Measurements from ENCODE around the gene PIP4P1. TPM values are rescaled to one million over a fixed set of nuclear protein-coding genes. Genes with fewer than 3 reads are reported as not detected.
A peak's percentile ranks its signal among the peaks of the same experiment; 100 is the strongest.

Gene PIP4P1
- total and polyA plus RNA-seq, 9 of the 15 experiments (the other 6 are each of a cell fraction or from before 2014, with no cell fraction given), result 5.3 to 20.9 (median 10.7) TPM

DNA sequence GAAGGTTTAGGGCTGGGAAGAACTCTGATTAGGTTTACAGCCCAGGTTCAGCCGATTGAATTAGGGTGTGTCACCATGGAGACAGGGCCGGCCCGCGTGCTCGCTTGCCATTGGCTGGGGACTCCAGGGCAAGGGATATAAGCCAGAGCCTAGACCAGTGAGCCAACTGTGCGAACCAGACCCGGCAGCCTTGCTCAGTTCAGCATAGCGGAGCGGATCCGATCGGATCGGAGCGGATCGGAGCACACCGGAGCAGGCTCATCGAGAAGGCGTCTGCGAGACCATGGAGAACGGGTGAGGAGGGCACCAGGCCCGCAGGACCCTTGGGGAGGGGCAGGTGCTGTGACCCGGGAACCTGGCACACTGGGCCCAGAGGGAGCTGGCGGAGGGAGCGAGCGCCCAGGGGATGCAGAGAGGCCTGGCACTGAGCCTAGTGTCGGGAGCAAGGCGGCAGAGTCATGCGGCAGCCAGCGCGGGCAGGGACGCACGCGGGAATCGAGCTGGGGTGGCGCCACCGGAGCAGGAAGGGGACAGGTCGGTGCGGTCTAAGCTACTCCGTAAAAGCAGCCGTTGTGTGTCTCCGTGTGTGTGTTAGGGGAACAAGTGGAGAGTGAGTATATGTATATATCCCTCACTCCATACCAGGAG is 8.1 kb upstream of the PIP4P1 start, which contains the start of gene PNP:
Gene PNP (plus strand): TSS at position 165 of the 648 bp plus-strand sequence. CDS start 119 bp downstream, at position 284.
- in situ Hi-C loops (cut with MboI) (no loop called here), intact Hi-C loops (cut with micrococcal nuclease) (no loop called here)
- POLR2A ChIA-PET, result interaction anchor here (0.6 to 5.0 kb wide), 20 partner anchors 7 to 144 kb away, joined by 3 to 36 read pairs (median 4); partner anchors contain the start of genes APEX1, OSGEP, PARP2 and PIP4P1
- Histone ChIP-seq H3K9me1 (ENCODE audit: control insufficient read depth, insufficient read depth, low read length) (no peaks in the 10 kb centered on the region), H3K9me3 (replicated peaks; ENCODE audit: control insufficient read depth, insufficient read depth, low read depth, low read length) (no peaks in the 10 kb centered on the region), H2AFZ (ENCODE audit: low read depth, low read length) (peak within 1 kb of the TSS; percentile 83), H3K4me1 (replicated peaks in 1 of 2; ENCODE audit: control insufficient read depth in 2 of 2, insufficient read depth in 2 of 2, low read length in 2 of 2) (peaks cover 5 to 15% of the 10 kb centered on the region in 2 experiments; a peak in 3 of 5 replicates), H3K27ac (ENCODE audit: extremely low read depth, low read depth, low read length) (peak within 1 kb of the TSS; percentile 76), H4K20me1 (replicated peaks; ENCODE audit: control insufficient read depth, insufficient read depth, low read length) (peaks cover 6% of the 10 kb centered on the region; the same call in 1 of the 2 replicates), H3K36me3 (ENCODE audit: control insufficient read depth, insufficient read depth, low read length) (peaks cover 34% of the 10 kb centered on the region), H3K4me3 (peak within 1 kb of the TSS; percentile 82), H3K4me2 (ENCODE audit: insufficient read depth, low read length) (peak within 1 kb of the TSS; percentile 91), H3K9ac (ENCODE audit: insufficient read depth in 1 of 2, low read depth in 2 of 2, low read length in 2 of 2) (peak within 1 kb of the TSS; percentile 93 to 99), H3K27me3 (ENCODE audit: control insufficient read depth in 2 of 2, insufficient read depth in 2 of 2, low read length in 2 of 2) (no peaks in the 10 kb centered on the region), H3K79me2 (ENCODE audit: control insufficient read depth, insufficient read depth, low read length) (peaks cover 46% of the 10 kb centered on the region)
- CTCF ChIA-PET (ENCODE audit: low intra/inter-chr PET ratio), result no interaction called here
- peak; percentile 97 for ATAC-seq
- FAIRE-seq, result peak; percentile 97
- under 1% methylated on average over 14 of the region's 40 CpGs for WGBS (ENCODE audit: insufficient coverage, low coverage, missing lambda C conversion rate)
- BruUV-seq (replicated peaks), result TSS peak; percentile 49
- peak; percentile 90 to 96 (median 91) for DNase-seq (ENCODE audit: extremely low read depth in 1 of 4, low spot score in 3 of 4)
- TF ChIP-seq, protein P1, sequence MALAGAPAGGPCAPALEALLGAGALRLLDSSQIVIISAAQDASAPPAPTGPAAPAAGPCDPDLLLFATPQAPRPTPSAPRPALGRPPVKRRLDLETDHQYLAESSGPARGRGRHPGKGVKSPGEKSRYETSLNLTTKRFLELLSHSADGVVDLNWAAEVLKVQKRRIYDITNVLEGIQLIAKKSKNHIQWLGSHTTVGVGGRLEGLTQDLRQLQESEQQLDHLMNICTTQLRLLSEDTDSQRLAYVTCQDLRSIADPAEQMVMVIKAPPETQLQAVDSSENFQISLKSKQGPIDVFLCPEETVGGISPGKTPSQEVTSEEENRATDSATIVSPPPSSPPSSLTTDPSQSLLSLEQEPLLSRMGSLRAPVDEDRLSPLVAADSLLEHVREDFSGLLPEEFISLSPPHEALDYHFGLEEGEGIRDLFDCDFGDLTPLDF (CRISPR knock-in tag; IDR thresholded peaks at IDR 0.05), result peak; percentile 84
- TF ChIP-seq, protein P2, sequence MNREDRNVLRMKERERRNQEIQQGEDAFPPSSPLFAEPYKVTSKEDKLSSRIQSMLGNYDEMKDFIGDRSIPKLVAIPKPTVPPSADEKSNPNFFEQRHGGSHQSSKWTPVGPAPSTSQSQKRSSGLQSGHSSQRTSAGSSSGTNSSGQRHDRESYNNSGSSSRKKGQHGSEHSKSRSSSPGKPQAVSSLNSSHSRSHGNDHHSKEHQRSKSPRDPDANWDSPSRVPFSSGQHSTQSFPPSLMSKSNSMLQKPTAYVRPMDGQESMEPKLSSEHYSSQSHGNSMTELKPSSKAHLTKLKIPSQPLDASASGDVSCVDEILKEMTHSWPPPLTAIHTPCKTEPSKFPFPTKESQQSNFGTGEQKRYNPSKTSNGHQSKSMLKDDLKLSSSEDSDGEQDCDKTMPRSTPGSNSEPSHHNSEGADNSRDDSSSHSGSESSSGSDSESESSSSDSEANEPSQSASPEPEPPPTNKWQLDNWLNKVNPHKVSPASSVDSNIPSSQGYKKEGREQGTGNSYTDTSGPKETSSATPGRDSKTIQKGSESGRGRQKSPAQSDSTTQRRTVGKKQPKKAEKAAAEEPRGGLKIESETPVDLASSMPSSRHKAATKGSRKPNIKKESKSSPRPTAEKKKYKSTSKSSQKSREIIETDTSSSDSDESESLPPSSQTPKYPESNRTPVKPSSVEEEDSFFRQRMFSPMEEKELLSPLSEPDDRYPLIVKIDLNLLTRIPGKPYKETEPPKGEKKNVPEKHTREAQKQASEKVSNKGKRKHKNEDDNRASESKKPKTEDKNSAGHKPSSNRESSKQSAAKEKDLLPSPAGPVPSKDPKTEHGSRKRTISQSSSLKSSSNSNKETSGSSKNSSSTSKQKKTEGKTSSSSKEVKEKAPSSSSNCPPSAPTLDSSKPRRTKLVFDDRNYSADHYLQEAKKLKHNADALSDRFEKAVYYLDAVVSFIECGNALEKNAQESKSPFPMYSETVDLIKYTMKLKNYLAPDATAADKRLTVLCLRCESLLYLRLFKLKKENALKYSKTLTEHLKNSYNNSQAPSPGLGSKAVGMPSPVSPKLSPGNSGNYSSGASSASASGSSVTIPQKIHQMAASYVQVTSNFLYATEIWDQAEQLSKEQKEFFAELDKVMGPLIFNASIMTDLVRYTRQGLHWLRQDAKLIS (CRISPR knock-in tag; IDR thresholded peaks at IDR 0.05), result peak; percentile 95
- 0 out of 2 replicates have a peak, but pooled peaks have one; percentile 37 for TF ChIP-seq BCOR (IDR thresholded peaks at IDR 0.05)
- peak; percentile 91 for TF ChIP-seq PHF8 (IDR thresholded peaks at IDR 0.05; ENCODE audit: borderline replicate concordance, low read length)
- TF ChIP-seq CREB1 (IDR thresholded peaks at IDR 0.05), result no peak
- TF ChIP-seq CREB1 (CRISPR knock-in tag; IDR thresholded peaks at IDR 0.05), result peak; percentile 53; the same call in 1 of the 2 replicates
- TF ChIP-seq NUFIP1 (IDR thresholded peaks at IDR 0.05; ENCODE audit: partially characterized antibody), result no peak
- TF ChIP-seq, protein P3, sequence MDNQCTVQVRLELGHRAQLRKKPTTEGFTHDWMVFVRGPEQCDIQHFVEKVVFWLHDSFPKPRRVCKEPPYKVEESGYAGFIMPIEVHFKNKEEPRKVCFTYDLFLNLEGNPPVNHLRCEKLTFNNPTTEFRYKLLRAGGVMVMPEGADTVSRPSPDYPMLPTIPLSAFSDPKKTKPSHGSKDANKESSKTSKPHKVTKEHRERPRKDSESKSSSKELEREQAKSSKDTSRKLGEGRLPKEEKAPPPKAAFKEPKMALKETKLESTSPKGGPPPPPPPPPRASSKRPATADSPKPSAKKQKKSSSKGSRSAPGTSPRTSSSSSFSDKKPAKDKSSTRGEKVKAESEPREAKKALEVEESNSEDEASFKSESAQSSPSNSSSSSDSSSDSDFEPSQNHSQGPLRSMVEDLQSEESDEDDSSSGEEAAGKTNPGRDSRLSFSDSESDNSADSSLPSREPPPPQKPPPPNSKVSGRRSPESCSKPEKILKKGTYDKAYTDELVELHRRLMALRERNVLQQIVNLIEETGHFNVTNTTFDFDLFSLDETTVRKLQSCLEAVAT (IDR thresholded peaks at IDR 0.05), result peak; percentile 36 to 54; a peak in 1 of 4 replicates
- TF ChIP-seq NRF1 (conservative IDR thresholded peaks at IDR 0.05 in 1 of 2, IDR thresholded peaks at IDR 0.05 in 1 of 2), result peak; percentile 26 to 33; a peak in 3 of 4 replicates
- TF ChIP-seq, protein P4, sequence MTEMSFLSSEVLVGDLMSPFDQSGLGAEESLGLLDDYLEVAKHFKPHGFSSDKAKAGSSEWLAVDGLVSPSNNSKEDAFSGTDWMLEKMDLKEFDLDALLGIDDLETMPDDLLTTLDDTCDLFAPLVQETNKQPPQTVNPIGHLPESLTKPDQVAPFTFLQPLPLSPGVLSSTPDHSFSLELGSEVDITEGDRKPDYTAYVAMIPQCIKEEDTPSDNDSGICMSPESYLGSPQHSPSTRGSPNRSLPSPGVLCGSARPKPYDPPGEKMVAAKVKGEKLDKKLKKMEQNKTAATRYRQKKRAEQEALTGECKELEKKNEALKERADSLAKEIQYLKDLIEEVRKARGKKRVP (CRISPR knock-in tag; IDR thresholded peaks at IDR 0.05), result 0 out of 2 replicates have a peak, but pooled peaks have one; percentile 7
- 0 out of 2 replicates have a peak, but pooled peaks have one; percentile 26 for TF ChIP-seq XRCC5 (IDR thresholded peaks at IDR 0.05; ENCODE audit: low read depth, low read length)
- TF ChIP-seq, protein P5, sequence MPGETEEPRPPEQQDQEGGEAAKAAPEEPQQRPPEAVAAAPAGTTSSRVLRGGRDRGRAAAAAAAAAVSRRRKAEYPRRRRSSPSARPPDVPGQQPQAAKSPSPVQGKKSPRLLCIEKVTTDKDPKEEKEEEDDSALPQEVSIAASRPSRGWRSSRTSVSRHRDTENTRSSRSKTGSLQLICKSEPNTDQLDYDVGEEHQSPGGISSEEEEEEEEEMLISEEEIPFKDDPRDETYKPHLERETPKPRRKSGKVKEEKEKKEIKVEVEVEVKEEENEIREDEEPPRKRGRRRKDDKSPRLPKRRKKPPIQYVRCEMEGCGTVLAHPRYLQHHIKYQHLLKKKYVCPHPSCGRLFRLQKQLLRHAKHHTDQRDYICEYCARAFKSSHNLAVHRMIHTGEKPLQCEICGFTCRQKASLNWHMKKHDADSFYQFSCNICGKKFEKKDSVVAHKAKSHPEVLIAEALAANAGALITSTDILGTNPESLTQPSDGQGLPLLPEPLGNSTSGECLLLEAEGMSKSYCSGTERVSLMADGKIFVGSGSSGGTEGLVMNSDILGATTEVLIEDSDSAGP (CRISPR knock-in tag; IDR thresholded peaks at IDR 0.05), result no peak
